Measurements from ENCODE around the gene MAN1C1.

The MAN1C1 gene

GRCh38 chr1:25703041-25703440 is 86.5 kb downstream of the MAN1C1 start:
- TF ChIP-seq ESRRG (CRISPR knock-in tag; IDR thresholded peaks at IDR 0.05) (no peak), TSHZ2 (CRISPR knock-in tag; IDR thresholded peaks at IDR 0.05) (no peak), CSDC2 (CRISPR knock-in tag; IDR thresholded peaks at IDR 0.05) (no peak), POU6F1 (CRISPR knock-in tag; IDR thresholded peaks at IDR 0.05; ENCODE audit: borderline replicate concordance, low read depth) (no peak), ZNF70 (CRISPR knock-in tag; IDR thresholded peaks at IDR 0.05) (no peak), BACH2 (CRISPR knock-in tag; IDR thresholded peaks at IDR 0.05; ENCODE audit: borderline replicate concordance) (no peak), CREB5 (CRISPR knock-in tag; IDR thresholded peaks at IDR 0.05; ENCODE audit: low read depth) (no peak), ARNTL (CRISPR knock-in tag; IDR thresholded peaks at IDR 0.05; ENCODE audit: borderline replicate concordance, low read depth) (no peak), PPARA (CRISPR knock-in tag; IDR thresholded peaks at IDR 0.05; ENCODE audit: borderline replicate concordance) (no peak), ISL1 (CRISPR knock-in tag; IDR thresholded peaks at IDR 0.05) (no peak), PATZ1 (CRISPR knock-in tag; IDR thresholded peaks at IDR 0.05; ENCODE audit: borderline replicate concordance) (no peak), ZC3H10 (CRISPR knock-in tag; IDR thresholded peaks at IDR 0.05) (no peak), ZNF8 (CRISPR knock-in tag; IDR thresholded peaks at IDR 0.05) (no peak), RARB (CRISPR knock-in tag; IDR thresholded peaks at IDR 0.05) (no peak), OSR1 (CRISPR knock-in tag; IDR thresholded peaks at IDR 0.05) (no peak), TOX (CRISPR knock-in tag; IDR thresholded peaks at IDR 0.05; ENCODE audit: borderline replicate concordance) (no peak), GLIS3 (CRISPR knock-in tag; IDR thresholded peaks at IDR 0.05) (no peak), CSRNP3 (CRISPR knock-in tag; IDR thresholded peaks at IDR 0.05) (no peak), ZFP30 (CRISPR knock-in tag; IDR thresholded peaks at IDR 0.05) (no peak), SNAI2 (CRISPR knock-in tag; IDR thresholded peaks at IDR 0.05) (no peak)
- no peak for ATAC-seq

GRCh38 chr1:25703671-25704266 is 87.2 kb downstream of the MAN1C1 start:
- no peak for TF ChIP-seq GLIS3 (CRISPR knock-in tag; IDR thresholded peaks at IDR 0.05)
- no peak for TF ChIP-seq ZNF8 (CRISPR knock-in tag; IDR thresholded peaks at IDR 0.05)
- no peak for TF ChIP-seq BACH2 (CRISPR knock-in tag; IDR thresholded peaks at IDR 0.05; ENCODE audit: borderline replicate concordance)
- no peak for TF ChIP-seq SNAI2 (CRISPR knock-in tag; IDR thresholded peaks at IDR 0.05)
- no peak for TF ChIP-seq POU6F1 (CRISPR knock-in tag; IDR thresholded peaks at IDR 0.05; ENCODE audit: borderline replicate concordance, low read depth)
- TF ChIP-seq ESRRG (CRISPR knock-in tag; IDR thresholded peaks at IDR 0.05) = no peak
- no peak for TF ChIP-seq ARNTL (CRISPR knock-in tag; IDR thresholded peaks at IDR 0.05; ENCODE audit: borderline replicate concordance, low read depth)
- no peak for TF ChIP-seq ZNF70 (CRISPR knock-in tag; IDR thresholded peaks at IDR 0.05)
- TF ChIP-seq TCF4 (CRISPR knock-in tag; IDR thresholded peaks at IDR 0.05; ENCODE audit: borderline replicate concordance) = no peak
- TF ChIP-seq ZFP3 (CRISPR knock-in tag; IDR thresholded peaks at IDR 0.05) = no peak
- no peak for TF ChIP-seq ISL1 (CRISPR knock-in tag; IDR thresholded peaks at IDR 0.05)
- ATAC-seq = no peak

Measured in SK-N-SH treated with all-trans-retinoic acid at 6 μM for 48 hours (cell line).